ENCODE results near the gene GNG13.
"Not testable (repeated sequence)": the region's sequence is repeated elsewhere in the genome, so short reads cannot be mapped to it uniquely, and the experiment has no call there.

GNG13 gene

GRCh38 chr16:832652-833336 lies 32.3 kb upstream of the GNG13 start:
- no peak for DNase-seq
- intact Hi-C loops (cut with DNase I), result no loop called here

GRCh38 chr16:831571-832413 lies 31.3 kb upstream of the GNG13 start:
- DNase-seq, result no peak
- intact Hi-C loops (cut with DNase I), result no loop called here

GRCh38 chr16:830871-831570 lies 30.5 kb upstream of the GNG13 start:
- intact Hi-C loops (cut with DNase I), result no loop called here
- DNase-seq, result no peak

GRCh38 chr16:830107-830870 lies 29.8 kb upstream of the GNG13 start:
- DNase-seq, result no peak
- intact Hi-C loops (cut with DNase I), result no loop called here

- intact Hi-C loops (cut with DNase I), result no loop called here
- DNase-seq, result no peak
Observed at GRCh38 chr16:828891-829290, 28.4 kb upstream of the GNG13 start.

GRCh38 chr16:827513-827912 lies 27.0 kb upstream of the GNG13 start:
- DNase-seq, result no peak
- intact Hi-C loops (cut with DNase I), result no loop called here

- intact Hi-C loops (cut with DNase I), result no loop called here
- DNase-seq, result peak in 8 of 10 donors; percentile 37 to 91 (median 50)
Observed at GRCh38 chr16:825341-826061, 25.0 kb upstream of the GNG13 start.

- intact Hi-C loops (cut with DNase I), result no loop called here
Observed at GRCh38 chr16:824601-825000, 24.1 kb upstream of the GNG13 start.

GRCh38 chr16:824194-824593 lies 23.7 kb upstream of the GNG13 start:
- DNase-seq, result no peak
- intact Hi-C loops (cut with DNase I), result no loop called here

More at GRCh38 chr16:824601-825000, 24.1 kb upstream of the GNG13 start:
- DNase-seq, result no peak

GRCh38 chr16:822909-823297 lies 22.4 kb upstream of the GNG13 start:
- DNase-seq, result no peak
- intact Hi-C loops (cut with DNase I), result no loop called here

GRCh38 chr16:822174-822908 lies 21.8 kb upstream of the GNG13 start:
- DNase-seq, result no peak
- intact Hi-C loops (cut with DNase I), result no loop called here

GRCh38 chr16:821751-822150 lies 21.2 kb upstream of the GNG13 start:
- intact Hi-C loops (cut with DNase I), result no loop called here
- DNase-seq, result no peak

GRCh38 chr16:820748-821147 lies 20.2 kb upstream of the GNG13 start:
- intact Hi-C loops (cut with DNase I), result no loop called here

GRCh38 chr16:820044-820408 lies 19.5 kb upstream of the GNG13 start:
- intact Hi-C loops (cut with DNase I); DNase-seq: not testable (repeated sequence)

More at GRCh38 chr16:820748-821147, 20.2 kb upstream of the GNG13 start:
- DNase-seq, result no peak

GRCh38 chr16:819336-820043 lies 19.0 kb upstream of the GNG13 start:
- intact Hi-C loops (cut with DNase I), result no loop called here
- no peak for DNase-seq

- intact Hi-C loops (cut with DNase I), result no loop called here
- DNase-seq, result no peak
Observed at GRCh38 chr16:818592-818991, 18.1 kb upstream of the GNG13 start.

- intact Hi-C loops (cut with DNase I), result no loop called here
Observed at GRCh38 chr16:818132-818531, 17.6 kb upstream of the GNG13 start.

GRCh38 chr16:817001-817906 lies 16.7 kb upstream of the GNG13 start:
- DNase-seq, result no peak
- intact Hi-C loops (cut with DNase I), result no loop called here

More at GRCh38 chr16:818132-818531, 17.6 kb upstream of the GNG13 start:
- DNase-seq, result no peak
